PFSK-1 (cell line): ENCODE results near the gene HLA-E.

Experiments
- FOXP2 ChIP-seq: optimal IDR thresholded peaks from 2 replicates; pipeline ENCODE3; 2011; ENCODE audit warnings: borderline replicate concordance, control low read depth, inconsistent platforms; ENCODE audit not compliant: insufficient read depth; ENCODE audit errors: extremely low read length, extremely low read depth
- POLR2AphosphoS5 ChIP-seq: IDR thresholded peaks from 2 replicates; pipeline ENCODE4 v1.6.1; 2012; ENCODE audit warnings: low read depth, mild to moderate bottlenecking, control low read depth, low read length, moderate library complexity
- SIN3A ChIP-seq: IDR thresholded peaks from 2 replicates; pipeline ENCODE4 v1.6.1; 2012; ENCODE audit warnings: mild to moderate bottlenecking, low read length, moderate library complexity, borderline replicate concordance; ENCODE audit not compliant: insufficient read depth
- TAF1 ChIP-seq: IDR thresholded peaks from 2 replicates; pipeline ENCODE4 v1.6.1; 2012; ENCODE audit warnings: low read length, control low read depth, borderline replicate concordance; ENCODE audit not compliant: insufficient read depth
- TF ChIP-seq, protein P1 (sequence below), 2 experiments: IDR thresholded peaks; 2 replicates each; pipeline versions ENCODE4 v1.6.1 to v1.8.0; 2011 to 2012; ENCODE audit warnings: low read depth in 2 of 2, low read length in 2 of 2, control low read depth in 1 of 2, inconsistent platforms in 1 of 2, mild to moderate bottlenecking in 1 of 2, moderate library complexity in 1 of 2; ENCODE audit not compliant: insufficient read depth in 1 of 2

Gene HLA-E

DNA sequence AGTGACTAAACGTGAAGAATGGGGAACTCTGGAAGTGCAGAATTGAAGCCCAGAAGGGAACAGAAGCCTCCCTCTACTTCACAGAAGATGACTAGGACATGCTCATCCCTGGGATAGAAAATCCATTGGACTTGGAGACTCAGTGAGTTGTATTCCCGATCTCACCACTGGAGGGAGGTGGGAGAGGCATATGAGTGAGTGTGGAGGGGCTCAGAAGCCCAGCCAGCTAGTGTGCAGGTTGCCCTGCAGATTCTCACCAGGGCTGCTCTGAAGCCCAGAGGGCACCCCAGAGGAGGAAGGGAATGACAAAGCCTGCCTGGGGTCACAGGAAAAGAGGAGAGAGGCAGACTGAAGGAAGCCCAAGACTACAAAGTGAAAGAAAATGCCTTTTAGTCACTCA lies 42.1 kb upstream of the HLA-E start:
- TF ChIP-seq FOXP2 = no peak
- TF ChIP-seq, protein P1, sequence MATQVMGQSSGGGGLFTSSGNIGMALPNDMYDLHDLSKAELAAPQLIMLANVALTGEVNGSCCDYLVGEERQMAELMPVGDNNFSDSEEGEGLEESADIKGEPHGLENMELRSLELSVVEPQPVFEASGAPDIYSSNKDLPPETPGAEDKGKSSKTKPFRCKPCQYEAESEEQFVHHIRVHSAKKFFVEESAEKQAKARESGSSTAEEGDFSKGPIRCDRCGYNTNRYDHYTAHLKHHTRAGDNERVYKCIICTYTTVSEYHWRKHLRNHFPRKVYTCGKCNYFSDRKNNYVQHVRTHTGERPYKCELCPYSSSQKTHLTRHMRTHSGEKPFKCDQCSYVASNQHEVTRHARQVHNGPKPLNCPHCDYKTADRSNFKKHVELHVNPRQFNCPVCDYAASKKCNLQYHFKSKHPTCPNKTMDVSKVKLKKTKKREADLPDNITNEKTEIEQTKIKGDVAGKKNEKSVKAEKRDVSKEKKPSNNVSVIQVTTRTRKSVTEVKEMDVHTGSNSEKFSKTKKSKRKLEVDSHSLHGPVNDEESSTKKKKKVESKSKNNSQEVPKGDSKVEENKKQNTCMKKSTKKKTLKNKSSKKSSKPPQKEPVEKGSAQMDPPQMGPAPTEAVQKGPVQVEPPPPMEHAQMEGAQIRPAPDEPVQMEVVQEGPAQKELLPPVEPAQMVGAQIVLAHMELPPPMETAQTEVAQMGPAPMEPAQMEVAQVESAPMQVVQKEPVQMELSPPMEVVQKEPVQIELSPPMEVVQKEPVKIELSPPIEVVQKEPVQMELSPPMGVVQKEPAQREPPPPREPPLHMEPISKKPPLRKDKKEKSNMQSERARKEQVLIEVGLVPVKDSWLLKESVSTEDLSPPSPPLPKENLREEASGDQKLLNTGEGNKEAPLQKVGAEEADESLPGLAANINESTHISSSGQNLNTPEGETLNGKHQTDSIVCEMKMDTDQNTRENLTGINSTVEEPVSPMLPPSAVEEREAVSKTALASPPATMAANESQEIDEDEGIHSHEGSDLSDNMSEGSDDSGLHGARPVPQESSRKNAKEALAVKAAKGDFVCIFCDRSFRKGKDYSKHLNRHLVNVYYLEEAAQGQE (IDR thresholded peaks at IDR 0.05; ENCODE audit: insufficient read depth in 1 of 2, low read depth in 2 of 2, low read length in 2 of 2) = no peak
- TF ChIP-seq SIN3A = no peak
- TF ChIP-seq POLR2AphosphoS5 = no peak
- no peak for TF ChIP-seq TAF1

DNA sequence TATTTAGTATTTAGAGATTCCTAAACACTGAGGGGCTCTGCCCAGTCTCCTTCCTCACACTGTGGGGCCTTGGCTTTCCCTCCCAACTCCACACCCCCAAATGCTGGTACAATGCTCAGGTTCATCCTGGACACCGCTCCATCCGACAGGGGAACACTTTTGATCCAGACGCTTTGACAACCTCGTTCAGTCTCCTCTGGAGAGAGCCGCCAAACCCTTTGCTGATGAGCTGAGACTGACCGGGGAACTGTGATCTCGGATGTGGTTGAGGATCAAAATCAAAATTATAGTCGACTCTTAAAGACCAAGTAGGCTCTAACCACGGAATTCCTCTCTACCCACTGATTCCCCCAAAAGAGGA lies 38.8 kb upstream of the HLA-E start:
- TF ChIP-seq FOXP2 (no peak), TAF1 (no peak), POLR2AphosphoS5 (no peak), SIN3A (no peak)
- TF ChIP-seq, protein P1 (IDR thresholded peaks at IDR 0.05; ENCODE audit: insufficient read depth in 1 of 2, low read depth in 2 of 2, low read length in 2 of 2) = no peak

DNA sequence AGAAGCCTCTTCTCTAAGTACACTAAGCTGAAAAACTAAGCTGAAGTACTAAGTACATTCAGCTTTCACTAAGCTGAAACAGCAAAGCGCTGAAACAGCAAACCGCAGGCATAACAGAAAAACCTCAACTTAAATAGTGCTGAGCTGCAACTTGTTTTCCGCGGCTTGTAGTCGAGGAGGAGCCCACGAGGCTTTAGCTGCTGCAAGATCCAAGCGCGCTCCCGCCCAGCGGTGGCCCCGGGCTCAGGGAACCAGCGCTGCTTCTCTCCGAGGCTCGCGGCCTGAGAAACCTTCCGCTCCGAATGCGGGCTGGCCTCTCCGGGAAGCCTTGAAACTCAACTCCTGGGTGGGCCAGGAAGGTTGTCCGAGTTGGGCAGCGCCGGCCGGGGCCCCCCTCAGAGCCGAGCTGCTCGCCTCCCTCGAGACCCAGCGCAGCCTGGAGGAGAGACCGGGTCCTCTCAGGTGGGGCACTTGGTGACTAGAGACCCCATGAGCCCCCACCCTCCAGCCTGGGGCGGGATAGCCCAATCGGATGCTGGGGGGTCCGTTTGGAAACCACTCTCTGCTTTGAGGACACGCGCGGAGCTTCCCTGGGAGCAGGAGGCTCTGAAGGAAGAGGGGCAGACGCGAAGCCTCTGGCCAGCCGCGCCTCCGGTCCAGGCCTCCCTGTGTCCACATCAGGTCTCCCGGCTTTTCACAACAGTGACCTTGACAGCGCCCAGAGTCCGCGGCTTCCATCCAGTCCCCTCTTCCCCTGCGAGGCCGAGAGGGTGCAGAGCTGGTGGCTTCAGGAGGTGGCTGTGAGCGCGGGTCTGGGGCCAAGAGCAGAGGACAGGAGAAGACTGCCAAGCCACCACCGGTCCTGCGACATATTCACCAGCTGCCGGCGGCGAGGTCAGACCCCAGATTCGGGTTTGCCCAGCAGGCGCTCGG lies 38.1 kb upstream of the HLA-E start:
- TF ChIP-seq TAF1 (no peak), FOXP2 (no peak), POLR2AphosphoS5 (no peak), SIN3A (no peak)
- TF ChIP-seq, protein P1 (IDR thresholded peaks at IDR 0.05; ENCODE audit: insufficient read depth in 1 of 2, low read depth in 2 of 2, low read length in 2 of 2) = no peak

DNA sequence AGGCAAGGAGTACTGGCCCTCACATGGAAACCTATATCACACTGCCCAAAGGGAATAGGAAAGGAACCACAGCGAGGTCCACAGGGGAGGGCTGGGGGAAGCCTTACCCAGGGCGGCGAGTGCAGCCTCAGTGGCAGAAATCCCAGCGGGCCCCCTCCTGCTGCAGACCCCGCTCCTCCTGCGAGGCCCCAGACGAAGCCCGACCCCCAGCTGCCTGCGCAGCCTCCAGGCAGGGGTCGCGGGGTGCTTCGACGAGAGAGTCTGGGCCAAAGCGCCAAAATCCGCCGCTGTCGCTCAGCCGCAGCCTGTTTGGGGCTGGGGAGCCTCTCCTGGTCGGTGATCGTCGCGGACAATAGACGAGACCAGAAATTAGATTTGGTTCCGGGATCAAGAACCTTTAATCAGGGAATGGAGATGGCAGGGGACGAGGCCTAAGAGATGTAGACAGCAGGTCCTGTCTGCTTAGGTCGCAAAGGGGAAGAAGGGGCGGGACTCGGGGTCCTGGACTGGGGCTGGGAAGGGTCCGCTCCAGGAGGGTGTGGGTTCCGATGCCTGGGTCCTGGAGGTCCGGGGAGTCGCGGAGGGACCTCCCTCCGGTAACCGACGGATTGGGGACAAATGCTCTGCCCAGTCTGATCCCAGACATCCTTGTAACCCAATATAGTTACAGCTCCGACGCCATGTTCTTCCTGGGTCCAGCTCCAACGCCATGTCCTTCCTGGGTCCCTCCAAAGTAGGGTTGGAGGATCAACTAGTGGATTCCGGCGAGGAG lies 36.4 kb upstream of the HLA-E start:
- TF ChIP-seq SIN3A (no peak), FOXP2 (no peak), TAF1 (no peak), POLR2AphosphoS5 (no peak)
- TF ChIP-seq, protein P1 (IDR thresholded peaks at IDR 0.05; ENCODE audit: insufficient read depth in 1 of 2, low read depth in 2 of 2, low read length in 2 of 2) = no peak
